ENCODE measurements around the gene SAMD9L.

SAMD9L gene

GRCh38 chr7:93119191-93119905 lies 28.8 kb downstream of the SAMD9L start:
- TF ChIP-seq ARNTL (CRISPR knock-in tag; IDR thresholded peaks at IDR 0.05; ENCODE audit: borderline replicate concordance, low read depth) = no peak
- TF ChIP-seq ZNF70 (CRISPR knock-in tag; IDR thresholded peaks at IDR 0.05) = no peak
- no peak for TF ChIP-seq ESRRG (CRISPR knock-in tag; IDR thresholded peaks at IDR 0.05)
- TF ChIP-seq, protein P1, sequence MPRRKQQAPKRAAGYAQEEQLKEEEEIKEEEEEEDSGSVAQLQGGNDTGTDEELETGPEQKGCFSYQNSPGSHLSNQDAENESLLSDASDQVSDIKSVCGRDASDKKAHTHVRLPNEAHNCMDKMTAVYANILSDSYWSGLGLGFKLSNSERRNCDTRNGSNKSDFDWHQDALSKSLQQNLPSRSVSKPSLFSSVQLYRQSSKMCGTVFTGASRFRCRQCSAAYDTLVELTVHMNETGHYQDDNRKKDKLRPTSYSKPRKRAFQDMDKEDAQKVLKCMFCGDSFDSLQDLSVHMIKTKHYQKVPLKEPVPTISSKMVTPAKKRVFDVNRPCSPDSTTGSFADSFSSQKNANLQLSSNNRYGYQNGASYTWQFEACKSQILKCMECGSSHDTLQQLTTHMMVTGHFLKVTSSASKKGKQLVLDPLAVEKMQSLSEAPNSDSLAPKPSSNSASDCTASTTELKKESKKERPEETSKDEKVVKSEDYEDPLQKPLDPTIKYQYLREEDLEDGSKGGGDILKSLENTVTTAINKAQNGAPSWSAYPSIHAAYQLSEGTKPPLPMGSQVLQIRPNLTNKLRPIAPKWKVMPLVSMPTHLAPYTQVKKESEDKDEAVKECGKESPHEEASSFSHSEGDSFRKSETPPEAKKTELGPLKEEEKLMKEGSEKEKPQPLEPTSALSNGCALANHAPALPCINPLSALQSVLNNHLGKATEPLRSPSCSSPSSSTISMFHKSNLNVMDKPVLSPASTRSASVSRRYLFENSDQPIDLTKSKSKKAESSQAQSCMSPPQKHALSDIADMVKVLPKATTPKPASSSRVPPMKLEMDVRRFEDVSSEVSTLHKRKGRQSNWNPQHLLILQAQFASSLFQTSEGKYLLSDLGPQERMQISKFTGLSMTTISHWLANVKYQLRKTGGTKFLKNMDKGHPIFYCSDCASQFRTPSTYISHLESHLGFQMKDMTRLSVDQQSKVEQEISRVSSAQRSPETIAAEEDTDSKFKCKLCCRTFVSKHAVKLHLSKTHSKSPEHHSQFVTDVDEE (CRISPR knock-in tag; IDR thresholded peaks at IDR 0.05) = no peak
- no peak for ATAC-seq

DNA sequence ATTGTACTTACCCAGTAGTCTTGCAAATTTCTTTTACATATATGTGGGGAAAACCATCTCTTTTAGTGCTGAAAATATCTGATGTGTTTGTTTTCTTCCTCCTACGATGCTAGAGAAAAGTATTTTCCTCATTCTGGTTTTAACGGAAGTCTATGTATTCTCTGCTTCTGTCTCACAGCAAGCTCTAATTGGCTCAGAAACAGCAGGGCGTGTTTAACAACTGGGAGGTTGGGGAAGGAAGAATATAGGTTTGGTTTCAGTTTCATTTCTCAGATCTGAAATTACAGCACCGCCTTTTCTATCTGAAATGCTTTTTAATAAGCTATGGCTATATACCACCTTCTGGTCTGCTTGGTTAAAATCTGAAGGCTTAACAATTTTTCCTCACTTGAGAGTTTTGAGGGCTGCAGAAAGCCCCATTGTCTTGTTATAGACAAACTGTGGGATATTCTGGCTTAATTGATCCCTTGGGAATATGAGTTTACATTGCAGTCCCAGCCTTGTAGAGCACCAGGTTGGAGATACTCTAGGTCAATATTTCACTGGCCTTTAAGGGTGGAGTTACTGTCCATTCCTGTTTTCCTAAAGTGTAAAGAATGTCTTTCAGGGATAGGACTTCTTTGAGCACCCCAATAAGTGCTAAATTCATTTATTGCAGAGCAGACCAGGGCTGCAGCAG lies 30.2 kb downstream of the SAMD9L start, which contains the start of gene SAMD9:
Gene SAMD9, minus strand, starts transcription at position 128 of the 679 bp plus-strand sequence. CDS start 11,882 bp downstream, outside the sequence.
- TF ChIP-seq, protein P2, sequence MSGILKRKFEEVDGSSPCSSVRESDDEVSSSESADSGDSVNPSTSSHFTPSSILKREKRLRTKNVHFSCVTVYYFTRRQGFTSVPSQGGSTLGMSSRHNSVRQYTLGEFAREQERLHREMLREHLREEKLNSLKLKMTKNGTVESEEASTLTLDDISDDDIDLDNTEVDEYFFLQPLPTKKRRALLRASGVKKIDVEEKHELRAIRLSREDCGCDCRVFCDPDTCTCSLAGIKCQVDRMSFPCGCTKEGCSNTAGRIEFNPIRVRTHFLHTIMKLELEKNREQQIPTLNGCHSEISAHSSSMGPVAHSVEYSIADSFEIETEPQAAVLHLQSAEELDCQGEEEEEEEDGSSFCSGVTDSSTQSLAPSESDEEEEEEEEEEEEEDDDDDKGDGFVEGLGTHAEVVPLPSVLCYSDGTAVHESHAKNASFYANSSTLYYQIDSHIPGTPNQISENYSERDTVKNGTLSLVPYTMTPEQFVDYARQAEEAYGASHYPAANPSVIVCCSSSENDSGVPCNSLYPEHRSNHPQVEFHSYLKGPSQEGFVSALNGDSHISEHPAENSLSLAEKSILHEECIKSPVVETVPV (CRISPR knock-in tag; IDR thresholded peaks at IDR 0.05) = no peak
- no peak for TF ChIP-seq PPARA (CRISPR knock-in tag; IDR thresholded peaks at IDR 0.05; ENCODE audit: borderline replicate concordance)
- no peak for TF ChIP-seq TCF4 (CRISPR knock-in tag; IDR thresholded peaks at IDR 0.05; ENCODE audit: borderline replicate concordance)
- no peak for TF ChIP-seq CREB5 (CRISPR knock-in tag; IDR thresholded peaks at IDR 0.05; ENCODE audit: low read depth)
- TF ChIP-seq RARB (CRISPR knock-in tag; IDR thresholded peaks at IDR 0.05) = no peak
- TF ChIP-seq OSR1 (CRISPR knock-in tag; IDR thresholded peaks at IDR 0.05) = no peak
- peak; percentile 99 for ATAC-seq

DNA sequence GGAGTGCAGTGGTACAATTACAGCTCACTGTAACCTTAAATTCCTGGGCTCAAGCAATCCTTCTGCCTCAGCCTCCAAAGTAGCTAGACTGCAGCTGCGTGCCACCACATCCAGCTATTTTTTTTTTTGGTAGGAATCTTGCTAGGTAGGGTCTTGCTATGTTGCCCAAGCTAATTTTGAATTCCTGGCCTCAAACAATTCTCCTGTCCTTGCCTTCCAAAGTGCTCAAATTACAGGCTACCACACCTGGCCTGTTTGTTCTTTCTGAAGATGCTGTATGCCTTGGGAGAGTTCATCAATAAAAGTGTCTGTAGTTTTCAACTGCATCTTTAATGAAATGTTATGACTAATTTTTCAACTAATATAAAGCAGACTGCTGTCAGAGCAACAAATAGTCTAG lies 30.9 kb downstream of the SAMD9L start:
- no peak for TF ChIP-seq BACH2 (CRISPR knock-in tag; IDR thresholded peaks at IDR 0.05; ENCODE audit: borderline replicate concordance)
- TF ChIP-seq CSDC2 (CRISPR knock-in tag; IDR thresholded peaks at IDR 0.05) = no peak
- no peak for TF ChIP-seq CREB5 (CRISPR knock-in tag; IDR thresholded peaks at IDR 0.05; ENCODE audit: low read depth)
- no peak for TF ChIP-seq ZNF8 (CRISPR knock-in tag; IDR thresholded peaks at IDR 0.05)
- peak; percentile 46 for ATAC-seq

GRCh38 chr7:93115796-93116195 lies 32.4 kb downstream of the SAMD9L start:
- TF ChIP-seq POU6F1 (CRISPR knock-in tag; IDR thresholded peaks at IDR 0.05; ENCODE audit: borderline replicate concordance, low read depth) (no peak), GLIS3 (CRISPR knock-in tag; IDR thresholded peaks at IDR 0.05) (no peak), ZC3H10 (CRISPR knock-in tag; IDR thresholded peaks at IDR 0.05) (no peak), OSR1 (CRISPR knock-in tag; IDR thresholded peaks at IDR 0.05) (no peak), ZNF70 (CRISPR knock-in tag; IDR thresholded peaks at IDR 0.05) (no peak), ESRRG (CRISPR knock-in tag; IDR thresholded peaks at IDR 0.05) (no peak), ZNF8 (CRISPR knock-in tag; IDR thresholded peaks at IDR 0.05) (no peak), CSDC2 (CRISPR knock-in tag; IDR thresholded peaks at IDR 0.05) (no peak), CREB5 (CRISPR knock-in tag; IDR thresholded peaks at IDR 0.05; ENCODE audit: low read depth) (no peak), ZFP3 (CRISPR knock-in tag; IDR thresholded peaks at IDR 0.05) (no peak), ZNF565 (CRISPR knock-in tag; conservative IDR thresholded peaks at IDR 0.05; ENCODE audit: low read depth) (no peak), SNAI2 (CRISPR knock-in tag; IDR thresholded peaks at IDR 0.05) (no peak), RARB (CRISPR knock-in tag; IDR thresholded peaks at IDR 0.05) (no peak), PPARA (CRISPR knock-in tag; IDR thresholded peaks at IDR 0.05; ENCODE audit: borderline replicate concordance) (no peak), BACH2 (CRISPR knock-in tag; IDR thresholded peaks at IDR 0.05; ENCODE audit: borderline replicate concordance) (no peak), TOX (CRISPR knock-in tag; IDR thresholded peaks at IDR 0.05; ENCODE audit: borderline replicate concordance) (no peak), TCF4 (CRISPR knock-in tag; IDR thresholded peaks at IDR 0.05; ENCODE audit: borderline replicate concordance) (no peak), ZFP30 (CRISPR knock-in tag; IDR thresholded peaks at IDR 0.05) (no peak), ISL1 (CRISPR knock-in tag; IDR thresholded peaks at IDR 0.05) (no peak)
- TF ChIP-seq, protein P3, sequence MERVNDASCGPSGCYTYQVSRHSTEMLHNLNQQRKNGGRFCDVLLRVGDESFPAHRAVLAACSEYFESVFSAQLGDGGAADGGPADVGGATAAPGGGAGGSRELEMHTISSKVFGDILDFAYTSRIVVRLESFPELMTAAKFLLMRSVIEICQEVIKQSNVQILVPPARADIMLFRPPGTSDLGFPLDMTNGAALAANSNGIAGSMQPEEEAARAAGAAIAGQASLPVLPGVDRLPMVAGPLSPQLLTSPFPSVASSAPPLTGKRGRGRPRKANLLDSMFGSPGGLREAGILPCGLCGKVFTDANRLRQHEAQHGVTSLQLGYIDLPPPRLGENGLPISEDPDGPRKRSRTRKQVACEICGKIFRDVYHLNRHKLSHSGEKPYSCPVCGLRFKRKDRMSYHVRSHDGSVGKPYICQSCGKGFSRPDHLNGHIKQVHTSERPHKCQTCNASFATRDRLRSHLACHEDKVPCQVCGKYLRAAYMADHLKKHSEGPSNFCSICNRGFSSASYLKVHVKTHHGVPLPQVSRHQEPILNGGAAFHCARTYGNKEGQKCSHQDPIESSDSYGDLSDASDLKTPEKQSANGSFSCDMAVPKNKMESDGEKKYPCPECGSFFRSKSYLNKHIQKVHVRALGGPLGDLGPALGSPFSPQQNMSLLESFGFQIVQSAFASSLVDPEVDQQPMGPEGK (CRISPR knock-in tag; IDR thresholded peaks at IDR 0.05; ENCODE audit: borderline replicate concordance) = no peak
- ATAC-seq = peak; percentile 19; the same call in 2 of the 3 replicates
